ENCODE data around the gene CSTA. TPM values are rescaled to one million over a fixed set of nuclear protein-coding genes. Genes with fewer than 3 reads are reported as not detected.

Gene CSTA
- polyA plus RNA-seq, 1 experiment: 1.0 TPM

DNA sequence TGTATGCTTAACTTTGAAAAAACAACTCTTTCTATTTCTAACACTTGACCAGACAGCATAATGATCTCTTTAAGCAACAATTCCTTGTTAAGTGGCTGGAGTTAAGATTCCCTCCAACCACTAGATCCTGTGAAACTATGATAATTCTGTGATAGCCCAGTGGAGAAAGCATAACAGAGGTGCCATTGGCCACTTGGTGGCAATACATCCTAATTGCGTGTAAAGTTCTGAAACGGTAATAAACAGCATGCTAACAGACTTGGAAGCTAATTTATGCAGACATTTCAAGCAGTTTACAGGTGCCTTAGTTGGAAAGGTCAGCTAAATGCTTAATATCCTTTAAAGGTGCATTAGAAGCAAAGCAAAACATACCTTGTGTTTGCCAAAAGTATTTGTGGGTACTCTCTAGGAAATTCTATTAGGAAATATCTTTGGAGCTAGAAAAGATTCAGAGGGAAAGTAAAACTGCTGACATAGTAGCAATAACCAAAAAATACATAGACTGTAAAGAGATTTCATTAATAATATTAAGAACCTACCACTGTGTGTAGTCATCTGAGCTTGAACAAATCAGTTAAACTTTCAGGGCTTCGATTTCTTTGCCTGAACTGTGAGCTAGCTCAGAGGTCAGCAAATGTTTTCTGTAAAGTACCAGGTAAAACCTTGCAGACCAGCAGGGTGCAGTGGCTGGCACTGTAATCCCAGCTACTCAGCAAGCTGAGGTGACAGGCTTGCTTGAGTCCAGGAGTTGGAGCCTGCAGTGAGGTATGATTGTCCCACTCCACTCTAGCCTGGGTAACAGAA lies 19.0 kb upstream of the CSTA start:
- Histone ChIP-seq H3K4me3 (ENCODE audit: low read depth, low read length) (no peak overlapping the region), H3K9me3 (ENCODE audit: control insufficient read depth, insufficient read depth, low read length) (no peaks in the 10 kb centered on the region), H3K27ac (ENCODE audit: low read depth, low read length) (no peak overlapping the region), H3K27me3 (ENCODE audit: control insufficient read depth, insufficient read depth, low read length) (peaks cover 4% of the 10 kb centered on the region)
- POLR2A ChIA-PET: no interaction called here
- TF ChIP-seq CTCF (IDR thresholded peaks at IDR 0.05; ENCODE audit: low read depth, low read length): 0 out of 2 replicates have a peak, but pooled peaks have one; percentile 7
- DNase-seq (ENCODE audit: low read depth, low spot score): no peak
- CTCF ChIA-PET: no interaction called here

- CTCF ChIA-PET: no interaction called here
- TF ChIP-seq CTCF (IDR thresholded peaks at IDR 0.05; ENCODE audit: low read depth, low read length): no peak
- peaks cover 10% of the 10 kb centered on the region for H3K27me3 ChIP-seq (ENCODE audit: control insufficient read depth, insufficient read depth, low read length)
These were observed 18.5 kb upstream of the CSTA start for GRCh38 chr3:122306622-122306953.

DNA sequence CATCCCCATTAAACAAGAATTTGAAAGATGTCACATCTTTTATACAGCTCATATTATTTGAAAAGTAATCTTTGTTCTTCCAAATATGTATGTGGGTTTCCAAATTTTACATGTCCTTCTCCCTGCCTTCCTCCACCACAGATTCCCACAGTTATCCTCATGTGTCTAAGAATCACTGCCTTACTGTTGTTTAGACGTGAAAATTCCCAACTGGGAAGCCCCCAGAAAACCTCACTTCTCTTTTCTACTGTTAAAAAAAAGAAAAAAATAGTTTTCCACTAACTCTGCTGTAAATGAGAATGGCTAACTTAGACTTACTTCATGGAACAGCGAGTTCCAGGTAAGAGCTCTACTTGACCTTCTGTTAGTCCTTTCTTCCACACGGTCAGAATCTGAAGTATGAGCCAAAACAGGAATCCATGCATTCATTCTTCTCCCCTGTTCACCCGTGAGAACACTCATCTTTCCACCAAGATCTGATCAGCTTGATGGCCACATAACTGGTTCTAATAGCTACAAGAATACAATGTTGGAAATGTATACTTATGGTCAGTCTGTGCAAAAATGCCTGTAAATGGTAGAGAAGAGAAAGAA lies 17.9 kb upstream of the CSTA start:
- H3K4me3 ChIP-seq (ENCODE audit: low read depth, low read length): no peak overlapping the region
- ChIA-PET POLR2A (interaction anchor here (0.6 kb wide), 1 partner anchor 794 kb away, joined by 7 read pairs; no protein-coding TSS in a partner anchor), CTCF (interaction anchor here (0.6 kb wide), 1 partner anchor 397 kb away, joined by 3 read pairs; no protein-coding TSS in a partner anchor)
- H3K27me3 ChIP-seq (ENCODE audit: control insufficient read depth, insufficient read depth, low read length): peaks cover 10% of the 10 kb centered on the region
- H3K9me3 ChIP-seq (ENCODE audit: control insufficient read depth, insufficient read depth, low read length): no peaks in the 10 kb centered on the region
- H3K27ac ChIP-seq (ENCODE audit: low read depth, low read length): no peak overlapping the region
- no peak for TF ChIP-seq CTCF (IDR thresholded peaks at IDR 0.05; ENCODE audit: low read depth, low read length)
- DNase-seq (ENCODE audit: low read depth, low spot score): no peak

More at GRCh38 chr3:122306622-122306953, 18.5 kb upstream of the CSTA start:
- no peak for DNase-seq (ENCODE audit: low read depth, low spot score)
- POLR2A ChIA-PET: no interaction called here
- H3K27ac ChIP-seq (ENCODE audit: low read depth, low read length): no peak overlapping the region
- H3K4me3 ChIP-seq (ENCODE audit: low read depth, low read length): no peak overlapping the region
- no peaks in the 10 kb centered on the region for H3K9me3 ChIP-seq (ENCODE audit: control insufficient read depth, insufficient read depth, low read length)

- ChIA-PET CTCF (interaction anchor here (0.6 kb wide), 1 partner anchor 398 kb away, joined by 3 read pairs; no protein-coding TSS in a partner anchor), POLR2A (interaction anchor here (0.6 kb wide), 1 partner anchor 795 kb away, joined by 7 read pairs; no protein-coding TSS in a partner anchor)
- no peak overlapping the region for H3K4me3 ChIP-seq (ENCODE audit: low read depth, low read length)
- no peak for DNase-seq (ENCODE audit: low read depth, low spot score)
- no peak for TF ChIP-seq CTCF (IDR thresholded peaks at IDR 0.05; ENCODE audit: low read depth, low read length)
- H3K27me3 ChIP-seq (ENCODE audit: control insufficient read depth, insufficient read depth, low read length): peaks cover 10% of the 10 kb centered on the region
- H3K27ac ChIP-seq (ENCODE audit: low read depth, low read length): no peak overlapping the region
- no peaks in the 10 kb centered on the region for H3K9me3 ChIP-seq (ENCODE audit: control insufficient read depth, insufficient read depth, low read length)
These were observed 17.1 kb upstream of the CSTA start for GRCh38 chr3:122307976-122308375.

DNA sequence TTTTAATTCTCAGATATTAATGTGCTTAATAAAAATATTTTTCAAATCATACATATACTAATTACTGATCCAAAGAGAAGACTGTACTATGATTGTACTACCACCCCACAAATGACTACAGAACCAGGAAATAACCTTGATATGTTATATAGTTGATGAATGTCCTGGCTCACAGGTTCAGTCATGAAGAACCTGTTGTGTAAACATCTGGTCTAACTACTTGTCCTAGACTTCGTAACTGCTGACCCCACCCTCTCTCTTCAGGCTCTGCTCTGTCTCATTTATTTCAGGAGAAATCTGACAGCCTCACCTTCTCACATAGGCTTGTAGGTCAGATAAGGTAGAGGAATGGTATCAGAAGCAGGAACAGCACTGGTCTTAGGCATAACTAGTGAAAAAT lies 14.7 kb upstream of the CSTA start:
- Histone ChIP-seq H3K9me3 (ENCODE audit: control insufficient read depth, insufficient read depth, low read length) (no peaks in the 10 kb centered on the region), H3K4me3 (ENCODE audit: low read depth, low read length) (no peak overlapping the region), H3K27me3 (ENCODE audit: control insufficient read depth, insufficient read depth, low read length) (peaks cover 10% of the 10 kb centered on the region), H3K27ac (ENCODE audit: low read depth, low read length) (no peak overlapping the region)
- CTCF ChIA-PET: interaction anchor here (0.6 kb wide), 1 partner anchor 10 kb away, joined by 3 read pairs; no protein-coding TSS in a partner anchor
- no peak for TF ChIP-seq CTCF (IDR thresholded peaks at IDR 0.05; ENCODE audit: low read depth, low read length)
- no peak for DNase-seq (ENCODE audit: low read depth, low spot score)
- POLR2A ChIA-PET: no interaction called here

Measured in AG04450 (cell line).